ENCODE measurements around the gene TTC24.
"Not testable (repeated sequence)": the region's sequence is repeated elsewhere in the genome, so short reads cannot be mapped to it uniquely, and the experiment has no call there.

Gene TTC24

GRCh38 chr1:156579472-156579871 lies at the start of gene TTC24:
TTC24 (plus strand) TSS chr1:156579723; CDS start chr1:156581365, 1,642 bp downstream.
- DNase-seq (ENCODE audit: low spot score): no peak

GRCh38 chr1:156530006-156530405 lies 49.5 kb upstream of the TTC24 start:
- no peak for DNase-seq (ENCODE audit: low spot score)

- DNase-seq (ENCODE audit: low spot score): no peak
These were observed 47.1 kb upstream of the TTC24 start for GRCh38 chr1:156532374-156532773.

GRCh38 chr1:156533568-156534220 lies 45.8 kb upstream of the TTC24 start:
- DNase-seq (ENCODE audit: low spot score): no peak

- DNase-seq (ENCODE audit: low spot score): no peak
These were observed 45.0 kb upstream of the TTC24 start for GRCh38 chr1:156534424-156535060.

- DNase-seq (ENCODE audit: low spot score): no peak
These were observed 42.5 kb upstream of the TTC24 start for GRCh38 chr1:156537027-156537426.

- DNase-seq (ENCODE audit: low spot score): no peak
These were observed 40.6 kb upstream of the TTC24 start for GRCh38 chr1:156538711-156539440.

- DNase-seq (ENCODE audit: low spot score): no peak
These were observed 39.6 kb upstream of the TTC24 start for GRCh38 chr1:156539818-156540355.

GRCh38 chr1:156540955-156541354 lies 38.6 kb upstream of the TTC24 start:
- DNase-seq (ENCODE audit: low spot score): peak; percentile 51

- no peak for DNase-seq (ENCODE audit: low spot score)
These were observed 36.5 kb upstream of the TTC24 start for GRCh38 chr1:156543066-156543465.

- no peak for DNase-seq (ENCODE audit: low spot score)
These were observed 34.9 kb upstream of the TTC24 start for GRCh38 chr1:156544592-156545102.

GRCh38 chr1:156546267-156546666 lies 33.3 kb upstream of the TTC24 start:
- DNase-seq (ENCODE audit: low spot score): no peak

- no peak for DNase-seq (ENCODE audit: low spot score)
These were observed 32.1 kb upstream of the TTC24 start for GRCh38 chr1:156547434-156547833.

GRCh38 chr1:156547982-156548381 lies 31.5 kb upstream of the TTC24 start:
- no peak for DNase-seq (ENCODE audit: low spot score)

- no peak for DNase-seq (ENCODE audit: low spot score)
These were observed 30.1 kb upstream of the TTC24 start for GRCh38 chr1:156549390-156549789.

GRCh38 chr1:156549831-156550230 lies 29.7 kb upstream of the TTC24 start:
- no peak for DNase-seq (ENCODE audit: low spot score)

GRCh38 chr1:156550346-156550745 lies 29.2 kb upstream of the TTC24 start:
- no peak for DNase-seq (ENCODE audit: low spot score)

- no peak for DNase-seq (ENCODE audit: low spot score)
These were observed 28.4 kb upstream of the TTC24 start for GRCh38 chr1:156551066-156551643.

- DNase-seq (ENCODE audit: low spot score): no peak
These were observed 27.7 kb upstream of the TTC24 start for GRCh38 chr1:156551869-156552268.

- no peak for DNase-seq (ENCODE audit: low spot score)
These were observed 27.0 kb upstream of the TTC24 start for GRCh38 chr1:156552518-156552917.

- DNase-seq (ENCODE audit: low spot score): not testable (repeated sequence)
These were observed 26.6 kb upstream of the TTC24 start for GRCh38 chr1:156552937-156553336.

- DNase-seq (ENCODE audit: low spot score): no peak
These were observed 25.6 kb upstream of the TTC24 start for GRCh38 chr1:156553860-156554485.
